Measurements from ENCODE around the gene MUL1. TPM values are rescaled to one million over a fixed set of nuclear protein-coding genes. Genes with fewer than 3 reads are reported as not detected.
A peak's percentile ranks its signal among the peaks of the same experiment; 100 is the strongest.

The MUL1 gene
- total and polyA plus RNA-seq, 2 of the 4 experiments (the other 2 are of a cell fraction): 20.7 to 21.1 TPM

- no peak overlapping the region for H3K4me3 ChIP-seq (ENCODE audit: insufficient read depth, low read depth, low read length)
- peaks cover 10% of the 10 kb centered on the region; the same call in 1 of the 2 replicates for H4K20me1 ChIP-seq (ENCODE audit: insufficient read depth, low read length)
- no peaks in the 10 kb centered on the region for H3K9me3 ChIP-seq (ENCODE audit: control insufficient read depth, insufficient read depth, low read length)
- peak overlapping the region; percentile 90 for H2AK5ac ChIP-seq (ENCODE audit: low read depth, low read length)
- no peaks in the 10 kb centered on the region for H3K27me3 ChIP-seq (ENCODE audit: control insufficient read depth, insufficient read depth, low read length)
- H3K9ac ChIP-seq (ENCODE audit: low read depth, low read length): no peak overlapping the region
- dilution Hi-C loops (cut with HindIII; ENCODE audit: low sequenced_read_pairs, unreplicated experiment) (no loop called here), in situ Hi-C loops (cut with MboI; ENCODE audit: low sequenced_read_pairs) (loop anchor here (10.0 kb wide), 1 partner anchor 581 kb away; no protein-coding TSS in a partner anchor), intact Hi-C loops (cut with micrococcal nuclease) (no loop called here)
- H3K27ac ChIP-seq (ENCODE audit: insufficient read depth, low read length): peak overlapping the region; percentile 39
- H3K23ac ChIP-seq (ENCODE audit: low read depth, low read length): peak overlapping the region; percentile 50
- TF ChIP-seq BHLHE40 (IDR thresholded peaks at IDR 0.05; ENCODE audit: low read depth, low read length) (peak; percentile 42; the same call in 1 of the 2 replicates), FOS (IDR thresholded peaks at IDR 0.05; ENCODE audit: low read depth, low read length) (peak; percentile 83), MAFK (IDR thresholded peaks at IDR 0.05; ENCODE audit: low read depth, low read length) (no peak)
- TF ChIP-seq, protein P1, sequence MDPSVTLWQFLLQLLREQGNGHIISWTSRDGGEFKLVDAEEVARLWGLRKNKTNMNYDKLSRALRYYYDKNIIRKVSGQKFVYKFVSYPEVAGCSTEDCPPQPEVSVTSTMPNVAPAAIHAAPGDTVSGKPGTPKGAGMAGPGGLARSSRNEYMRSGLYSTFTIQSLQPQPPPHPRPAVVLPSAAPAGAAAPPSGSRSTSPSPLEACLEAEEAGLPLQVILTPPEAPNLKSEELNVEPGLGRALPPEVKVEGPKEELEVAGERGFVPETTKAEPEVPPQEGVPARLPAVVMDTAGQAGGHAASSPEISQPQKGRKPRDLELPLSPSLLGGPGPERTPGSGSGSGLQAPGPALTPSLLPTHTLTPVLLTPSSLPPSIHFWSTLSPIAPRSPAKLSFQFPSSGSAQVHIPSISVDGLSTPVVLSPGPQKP (IDR thresholded peaks at IDR 0.05; ENCODE audit: borderline replicate concordance, low read depth, low read length): no peak
- peaks cover 19% of the 10 kb centered on the region for H3K4me1 ChIP-seq (ENCODE audit: control insufficient read depth, insufficient read depth, low read length)
- peaks cover 0 to 8% of the 10 kb centered on the region in 2 experiments; a peak in 1 of 4 replicates for H3K79me1 ChIP-seq (ENCODE audit: low read depth in 1 of 2, low read length in 2 of 2)
- WGBS, 2 experiments (ENCODE audit: extremely low coverage in 2 of 2, insufficient read length in 1 of 2): 0% methylated on average over 1 of the region's 8 CpGs; no CpG with 5 or more reads in 1 of the 2 experiments
- H3K18ac ChIP-seq (ENCODE audit: low read depth, low read length): peak overlapping the region; percentile 0; the same call in 1 of the 2 replicates
- peak overlapping the region in 1 of 2 experiments; percentile 88; a peak in 3 of 4 replicates for H4K8ac ChIP-seq (ENCODE audit: low read depth in 2 of 2, low read length in 2 of 2)
- H3K9me1 ChIP-seq (ENCODE audit: insufficient read depth, low read length): peaks cover 17% of the 10 kb centered on the region
- peak overlapping the region; percentile 52 for H2AFZ ChIP-seq (replicated peaks; ENCODE audit: low read length, poor library complexity)
- H3K4me2 ChIP-seq (ENCODE audit: low read depth, low read length): no peak overlapping the region; the same call in 1 of the 2 replicates
- peak; percentile 24; the same call in 1 of the 2 replicates for ATAC-seq (ENCODE audit: low read depth)
- peak overlapping the region; percentile 52 for H2AK9ac ChIP-seq (replicated peaks; ENCODE audit: low read depth, low read length, poor library complexity)
- peak overlapping the region; percentile 85 for H2BK120ac ChIP-seq (ENCODE audit: low read depth, low read length)
- H2BK5ac ChIP-seq (ENCODE audit: low read depth, low read length, poor library complexity, severe bottlenecking): peak overlapping the region; percentile 81
- peak; percentile 82 for DNase-seq
- H3K36me3 ChIP-seq (ENCODE audit: control insufficient read depth, insufficient read depth, low read length): peaks cover 26% of the 10 kb centered on the region
- BruUV-seq (replicated peaks): no TSS peak
- ChIA-PET POLR2A (ENCODE audit: unreplicated experiment) (no interaction called here), CTCF (no interaction called here)
- H4K91ac ChIP-seq (ENCODE audit: insufficient read depth, low read depth, low read length): peak overlapping the region; percentile 89
- peak overlapping the region; percentile 19; the same call in 1 of the 2 replicates for H3K14ac ChIP-seq (replicated peaks; ENCODE audit: low read depth, low read length)
- 0 out of 2 replicates have a peak overlapping the region, but pooled peaks have one; percentile 10 for H3K56ac ChIP-seq (ENCODE audit: extremely low read depth, insufficient read depth, low read length)
- H2BK15ac ChIP-seq (ENCODE audit: low read depth, low read length): peak overlapping the region; percentile 86
- H2BK20ac ChIP-seq (ENCODE audit: low read depth, low read length): peak overlapping the region; percentile 92
- H3K4ac ChIP-seq (ENCODE audit: low read depth, low read length): peak overlapping the region; percentile 92
- peak overlapping the region; percentile 76 for H4K5ac ChIP-seq (ENCODE audit: low read depth, low read length)
Measured at GRCh38 chr1:20496241-20496661, 11.7 kb downstream of the MUL1 start.

All from IMR-90 (cell line).